NCI-H345 treated with DMSO at 0.1 percent for 48 hours (cell line): ENCODE measurements around the gene SLK.
A peak's percentile ranks its signal among the peaks of the same experiment; 100 is the strongest.

Experiments used
- DNase-seq: peaks from one replicate; lab custom pipeline; 2025; ENCODE audit not compliant: unreplicated experiment; lab: John Stamatoyannopoulos, UW

SLK gene

GRCh38 chr10:104049504-104050250 is 82.7 kb downstream of the SLK start:
- DNase-seq: no peak

GRCh38 chr10:104052431-104052830 is 85.5 kb downstream of the SLK start:
- no peak for DNase-seq

DNA sequence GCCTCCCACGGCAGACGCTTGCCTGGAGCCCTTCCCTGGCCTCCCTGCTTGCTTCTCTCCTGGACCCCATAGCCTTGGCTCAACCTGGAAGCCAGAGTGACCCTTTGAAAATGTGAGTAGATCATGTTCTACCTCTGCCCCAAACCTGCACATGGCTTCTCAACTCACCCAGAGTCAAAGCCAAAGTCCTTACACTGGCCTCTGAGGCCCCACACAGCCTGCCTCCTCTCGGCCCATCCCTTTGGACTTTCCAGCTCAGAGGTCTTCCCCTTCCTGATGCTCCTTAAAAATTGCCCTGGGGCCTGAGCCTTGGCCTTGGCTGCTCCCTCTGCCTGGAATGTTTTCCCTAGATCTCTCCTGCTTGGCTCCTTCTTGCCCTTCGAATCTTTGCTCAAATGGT is 86.3 kb downstream of the SLK start:
- no peak for DNase-seq

- no peak for DNase-seq
These were observed 87.5 kb downstream of the SLK start for GRCh38 chr10:104054430-104054829.

DNA sequence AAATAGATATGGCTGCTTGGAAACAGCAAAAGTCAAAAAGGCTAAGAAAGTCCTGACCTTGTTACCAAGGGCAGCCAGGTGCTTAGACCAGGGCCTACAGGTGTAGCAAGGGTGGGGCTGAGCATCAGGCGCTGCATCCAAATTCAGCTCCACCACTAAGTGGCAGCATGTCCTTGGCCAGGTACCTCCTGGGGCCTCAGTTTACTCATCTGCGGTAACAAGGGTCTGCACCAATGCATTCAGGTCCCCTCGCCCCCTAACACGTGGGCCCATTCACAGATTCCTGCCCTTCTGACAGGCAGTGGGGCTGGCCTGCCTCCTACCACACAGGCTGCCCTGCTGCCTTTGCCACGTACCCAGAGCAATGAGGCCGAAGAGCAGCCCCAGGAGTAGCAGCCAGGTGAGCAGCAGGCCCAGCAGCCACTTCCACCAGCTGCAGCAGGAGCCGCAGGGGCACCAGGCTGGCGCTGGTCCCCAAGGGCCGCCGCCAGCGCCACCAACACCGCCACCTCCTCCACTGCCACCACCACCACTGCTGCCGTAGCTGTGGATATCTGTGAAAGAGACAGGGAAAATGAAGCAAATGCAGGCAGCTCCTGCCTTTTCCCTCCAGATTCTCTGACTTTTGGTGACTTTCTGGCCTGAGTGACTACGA is 89.8 kb downstream of the SLK start:
- no peak for DNase-seq

- no peak for DNase-seq
These were observed 90.8 kb downstream of the SLK start for GRCh38 chr10:104057717-104058116.

DNA sequence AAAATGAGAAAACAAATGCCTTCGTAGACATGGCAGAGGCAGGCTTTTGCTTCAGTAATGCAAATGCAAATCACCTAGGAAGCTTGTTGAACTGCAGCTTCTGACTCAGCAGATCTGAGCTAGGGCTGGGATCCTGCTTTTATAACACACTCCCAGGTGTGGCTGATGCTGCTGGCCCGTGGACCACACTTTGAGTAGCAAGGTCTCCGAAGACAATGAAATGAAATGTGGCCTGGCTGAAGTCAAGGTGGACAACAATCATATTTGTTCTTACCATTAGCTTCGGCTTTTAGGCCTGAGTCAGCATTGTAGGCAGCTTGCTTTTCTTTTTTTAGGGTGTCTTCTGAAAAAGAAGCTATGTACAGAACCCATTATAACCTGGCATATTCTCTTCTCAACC is 92.4 kb downstream of the SLK start:
- no peak for DNase-seq

GRCh38 chr10:104061196-104061595 is 94.3 kb downstream of the SLK start:
- DNase-seq: no peak

DNA sequence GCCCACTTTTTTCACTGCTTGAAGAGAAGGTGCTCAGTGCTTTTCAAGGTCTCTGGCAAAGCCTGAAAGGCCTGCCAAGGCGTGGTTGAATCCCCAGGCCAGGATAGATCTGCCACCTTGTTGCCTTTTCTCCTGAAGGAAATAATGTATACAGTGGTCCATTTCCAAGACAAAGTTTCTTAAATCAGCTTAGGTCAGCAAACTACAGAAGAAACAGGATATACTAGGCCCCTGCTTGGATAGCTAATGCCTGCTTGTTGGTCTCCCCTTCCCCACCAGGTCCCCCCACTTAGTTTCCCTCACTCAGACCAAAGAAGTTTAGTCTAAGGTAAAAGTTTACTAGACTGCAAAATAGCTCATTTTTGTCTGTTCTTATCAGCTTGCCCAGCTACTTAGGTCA is 98.8 kb downstream of the SLK start:
- DNase-seq: no peak

- DNase-seq: no peak
These were observed 100.0 kb downstream of the SLK start for GRCh38 chr10:104066945-104067344.

GRCh38 chr10:104067525-104067924 is 100.6 kb downstream of the SLK start:
- DNase-seq: no peak

- DNase-seq: no peak
These were observed 102.7 kb downstream of the SLK start for GRCh38 chr10:104069613-104070012.

DNA sequence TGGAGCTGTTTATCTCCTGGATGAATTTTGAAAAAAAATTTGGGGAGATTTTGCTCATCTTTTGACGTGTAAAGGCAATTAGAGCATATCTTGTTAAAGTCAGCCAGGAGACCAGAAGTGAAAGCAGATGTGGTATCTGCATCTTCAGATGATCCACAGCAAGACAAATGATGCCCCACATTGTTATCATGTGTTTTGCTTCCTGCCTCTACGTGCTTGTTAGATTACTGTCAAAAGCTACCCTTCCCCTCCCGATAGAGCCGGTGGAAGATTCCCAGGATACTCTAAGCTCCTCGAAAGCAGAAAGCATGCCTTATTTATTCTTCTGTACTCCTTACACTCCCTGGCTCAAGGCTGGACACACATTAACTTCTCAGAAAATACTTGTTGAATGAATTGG is 105.8 kb downstream of the SLK start:
- no peak for DNase-seq

DNA sequence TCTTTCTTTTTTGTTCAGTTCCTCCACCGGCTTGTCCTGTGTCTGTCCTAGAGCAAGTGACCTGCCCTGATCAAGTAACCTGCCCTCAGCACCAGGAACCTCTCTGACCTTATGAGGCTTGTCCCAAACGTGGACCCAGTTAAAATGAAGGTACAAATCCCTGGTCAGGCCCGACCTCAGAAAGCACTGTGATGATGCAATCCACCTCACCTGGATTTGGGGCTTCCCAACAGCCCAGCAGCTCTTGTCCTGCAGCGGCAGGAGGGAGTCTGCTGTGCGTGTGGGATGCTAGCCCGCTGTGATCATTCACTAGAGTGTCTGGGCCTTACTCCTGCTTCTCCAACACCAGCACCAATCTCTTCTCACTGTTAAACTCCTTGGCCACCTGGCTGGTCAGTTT is 107.6 kb downstream of the SLK start:
- no peak for DNase-seq

DNA sequence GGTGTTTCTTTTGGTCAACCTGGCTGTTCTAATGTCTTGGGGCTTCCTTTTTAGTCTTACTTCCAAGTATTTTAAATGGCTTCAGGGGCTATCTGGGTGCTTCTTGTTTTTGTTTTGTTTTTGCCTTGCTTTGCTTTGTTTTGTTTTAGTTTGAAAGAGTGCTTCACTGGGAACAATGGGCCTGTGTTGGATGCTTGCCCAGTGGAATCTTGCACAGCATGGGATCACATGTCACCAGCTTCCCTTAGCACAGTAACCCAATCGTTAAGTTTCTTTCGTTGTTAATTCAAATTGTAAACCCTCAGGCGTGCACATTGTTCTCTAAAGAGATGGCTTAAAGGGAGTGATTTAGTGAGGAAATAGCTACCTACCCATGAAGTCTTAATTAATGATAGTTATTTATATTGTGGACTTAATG is 109.8 kb downstream of the SLK start:
- DNase-seq: peak; percentile 83

- peak; percentile 29 for DNase-seq
These were observed 110.3 kb downstream of the SLK start for GRCh38 chr10:104077247-104077646.

DNA sequence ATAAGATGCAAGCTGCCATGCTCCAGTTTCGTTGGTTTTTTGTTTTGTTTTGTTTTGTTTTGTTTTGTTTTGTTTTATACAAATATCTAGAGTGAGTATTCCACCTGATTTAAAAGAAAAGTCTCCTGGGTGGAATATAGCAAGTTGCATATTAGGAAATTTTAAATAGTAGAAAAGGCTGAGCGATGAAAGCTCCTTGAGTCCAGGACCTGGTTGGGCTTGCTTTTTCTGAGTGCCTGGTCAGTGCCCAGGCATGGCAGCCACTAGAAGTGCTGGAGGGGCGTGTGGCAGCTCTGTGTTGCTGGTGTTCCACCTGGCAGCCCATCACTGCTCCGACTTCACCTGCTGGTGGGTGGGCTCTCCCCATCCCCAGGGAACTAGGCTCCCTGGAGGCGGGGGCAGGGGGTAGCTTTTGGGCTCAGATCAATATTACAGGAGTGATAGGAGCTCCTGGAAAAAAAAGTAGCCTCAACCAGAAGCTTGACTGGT is 110.8 kb downstream of the SLK start:
- no peak for DNase-seq
